ENCODE measurements around the gene ANKRD33B.

ANKRD33B gene

GRCh38 chr5:10577371-10578292 lies 13.8 kb downstream of the ANKRD33B start:
- no peak for TF ChIP-seq POLR2AphosphoS5 (IDR thresholded peaks at IDR 0.05; ENCODE audit: low read depth, low read length)
- no peak for TF ChIP-seq TAF1 (IDR thresholded peaks at IDR 0.05; ENCODE audit: borderline replicate concordance, low read depth, low read length)
- no peak; the same call in 1 of the 2 replicates for TF ChIP-seq POLR2A (IDR thresholded peaks at IDR 0.05; ENCODE audit: low read depth, low read length)
- DNase-seq (ENCODE audit: insufficient read length), result no peak
- FAIRE-seq, result peak; percentile 82

- no peak for FAIRE-seq
- TF ChIP-seq POLR2A (IDR thresholded peaks at IDR 0.05; ENCODE audit: low read depth, low read length), result no peak
- no peak for TF ChIP-seq TAF1 (IDR thresholded peaks at IDR 0.05; ENCODE audit: borderline replicate concordance, low read depth, low read length)
- no peak for TF ChIP-seq POLR2AphosphoS5 (IDR thresholded peaks at IDR 0.05; ENCODE audit: low read depth, low read length)
- no peak for DNase-seq (ENCODE audit: insufficient read length)
These were observed 14.4 kb downstream of the ANKRD33B start for GRCh38 chr5:10578293-10578665.

- FAIRE-seq (peak; percentile 73), DNase-seq (ENCODE audit: insufficient read length) (no peak)
- no peak for TF ChIP-seq TAF1 (IDR thresholded peaks at IDR 0.05; ENCODE audit: borderline replicate concordance, low read depth, low read length)
- no peak for TF ChIP-seq POLR2A (IDR thresholded peaks at IDR 0.05; ENCODE audit: low read depth, low read length)
- TF ChIP-seq POLR2AphosphoS5 (IDR thresholded peaks at IDR 0.05; ENCODE audit: low read depth, low read length), result no peak
These were observed 15.0 kb downstream of the ANKRD33B start for GRCh38 chr5:10578869-10579268.

GRCh38 chr5:10579536-10580521 lies 16.0 kb downstream of the ANKRD33B start:
- DNase-seq (ENCODE audit: insufficient read length) (no peak), FAIRE-seq (no peak)
- TF ChIP-seq TAF1 (IDR thresholded peaks at IDR 0.05; ENCODE audit: borderline replicate concordance, low read depth, low read length), result no peak
- TF ChIP-seq POLR2AphosphoS5 (IDR thresholded peaks at IDR 0.05; ENCODE audit: low read depth, low read length), result no peak
- TF ChIP-seq POLR2A (IDR thresholded peaks at IDR 0.05; ENCODE audit: low read depth, low read length), result no peak

GRCh38 chr5:10580531-10581423 lies 16.9 kb downstream of the ANKRD33B start:
- TF ChIP-seq TAF1 (IDR thresholded peaks at IDR 0.05; ENCODE audit: borderline replicate concordance, low read depth, low read length) (no peak), POLR2A (IDR thresholded peaks at IDR 0.05; ENCODE audit: low read depth, low read length) (no peak), POLR2AphosphoS5 (IDR thresholded peaks at IDR 0.05; ENCODE audit: low read depth, low read length) (no peak)
- no peak for DNase-seq (ENCODE audit: insufficient read length)
- FAIRE-seq, result no peak

GRCh38 chr5:10581424-10581748 lies 17.5 kb downstream of the ANKRD33B start:
- DNase-seq (ENCODE audit: insufficient read length) (no peak), FAIRE-seq (no peak)
- TF ChIP-seq POLR2A (IDR thresholded peaks at IDR 0.05; ENCODE audit: low read depth, low read length), result no peak
- TF ChIP-seq TAF1 (IDR thresholded peaks at IDR 0.05; ENCODE audit: borderline replicate concordance, low read depth, low read length), result no peak
- no peak for TF ChIP-seq POLR2AphosphoS5 (IDR thresholded peaks at IDR 0.05; ENCODE audit: low read depth, low read length)

- no peak for DNase-seq (ENCODE audit: insufficient read length)
- FAIRE-seq, result no peak
- TF ChIP-seq POLR2A (IDR thresholded peaks at IDR 0.05; ENCODE audit: low read depth, low read length) (no peak), TAF1 (IDR thresholded peaks at IDR 0.05; ENCODE audit: borderline replicate concordance, low read depth, low read length) (no peak), POLR2AphosphoS5 (IDR thresholded peaks at IDR 0.05; ENCODE audit: low read depth, low read length) (no peak)
These were observed 18.1 kb downstream of the ANKRD33B start for GRCh38 chr5:10581867-10582511.

GRCh38 chr5:10582512-10582897 lies 18.6 kb downstream of the ANKRD33B start:
- DNase-seq (ENCODE audit: insufficient read length), result no peak
- no peak for TF ChIP-seq TAF1 (IDR thresholded peaks at IDR 0.05; ENCODE audit: borderline replicate concordance, low read depth, low read length)
- peak; percentile 33; the same call in 1 of the 2 replicates for TF ChIP-seq POLR2AphosphoS5 (IDR thresholded peaks at IDR 0.05; ENCODE audit: low read depth, low read length)
- no peak for FAIRE-seq

- no peak for TF ChIP-seq TAF1 (IDR thresholded peaks at IDR 0.05; ENCODE audit: borderline replicate concordance, low read depth, low read length)
- no peak for TF ChIP-seq POLR2AphosphoS5 (IDR thresholded peaks at IDR 0.05; ENCODE audit: low read depth, low read length)
- TF ChIP-seq POLR2A (IDR thresholded peaks at IDR 0.05; ENCODE audit: low read depth, low read length), result no peak
- FAIRE-seq (no peak), DNase-seq (ENCODE audit: insufficient read length) (no peak)
These were observed 20.0 kb downstream of the ANKRD33B start for GRCh38 chr5:10583663-10584572.
